Measurements from ENCODE around the gene RTN4IP1. TPM values are rescaled to one million over a fixed set of nuclear protein-coding genes. Genes with fewer than 3 reads are reported as not detected.

RTN4IP1 gene
- total RNA-seq, 2 donors from 2014 or later = 5.8 to 11.9 TPM

DNA sequence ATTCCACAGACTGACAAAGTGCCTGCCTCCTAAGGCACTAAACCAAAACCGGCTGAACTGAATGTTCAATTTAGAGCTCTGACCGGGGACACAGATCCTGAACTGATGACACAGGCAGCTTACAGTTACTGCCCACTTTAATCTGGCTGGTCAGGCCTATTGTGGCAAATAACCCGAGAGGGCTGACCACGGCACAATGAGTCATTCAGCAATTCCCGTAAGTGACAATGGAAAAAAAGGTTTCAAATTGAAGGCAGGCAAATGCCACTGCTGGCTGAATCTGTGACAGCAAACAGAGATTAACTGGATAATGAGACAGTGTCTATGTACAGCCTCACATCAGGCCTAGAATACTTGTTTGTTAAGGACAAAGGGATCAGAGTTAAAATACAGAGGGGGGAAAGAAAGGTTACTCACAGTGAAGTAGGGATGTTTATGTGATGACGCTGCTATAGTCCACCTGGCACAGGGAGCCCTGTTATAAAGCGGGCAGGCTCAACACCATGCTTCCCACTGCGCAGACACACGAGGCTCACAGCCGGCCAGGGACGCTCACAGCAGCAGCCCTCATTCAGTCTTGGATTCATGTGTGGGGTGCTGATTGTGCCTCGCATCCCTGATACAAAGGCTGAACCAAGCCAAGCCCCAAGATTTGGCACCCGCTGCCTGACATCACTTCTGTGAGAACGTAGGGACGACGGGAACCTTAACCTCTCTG, 54.4 kb downstream of the RTN4IP1 start:
- Histone ChIP-seq H3K27ac (no peak overlapping the region), H3K4me1 (no peaks in the 10 kb centered on the region), H3K27me3 (no peaks in the 10 kb centered on the region), H3K9me3 (no peaks in the 10 kb centered on the region), H3K4me3 (no peak overlapping the region), H3K36me3 (peaks cover 6% of the 10 kb centered on the region)
- TF ChIP-seq, protein P1, sequence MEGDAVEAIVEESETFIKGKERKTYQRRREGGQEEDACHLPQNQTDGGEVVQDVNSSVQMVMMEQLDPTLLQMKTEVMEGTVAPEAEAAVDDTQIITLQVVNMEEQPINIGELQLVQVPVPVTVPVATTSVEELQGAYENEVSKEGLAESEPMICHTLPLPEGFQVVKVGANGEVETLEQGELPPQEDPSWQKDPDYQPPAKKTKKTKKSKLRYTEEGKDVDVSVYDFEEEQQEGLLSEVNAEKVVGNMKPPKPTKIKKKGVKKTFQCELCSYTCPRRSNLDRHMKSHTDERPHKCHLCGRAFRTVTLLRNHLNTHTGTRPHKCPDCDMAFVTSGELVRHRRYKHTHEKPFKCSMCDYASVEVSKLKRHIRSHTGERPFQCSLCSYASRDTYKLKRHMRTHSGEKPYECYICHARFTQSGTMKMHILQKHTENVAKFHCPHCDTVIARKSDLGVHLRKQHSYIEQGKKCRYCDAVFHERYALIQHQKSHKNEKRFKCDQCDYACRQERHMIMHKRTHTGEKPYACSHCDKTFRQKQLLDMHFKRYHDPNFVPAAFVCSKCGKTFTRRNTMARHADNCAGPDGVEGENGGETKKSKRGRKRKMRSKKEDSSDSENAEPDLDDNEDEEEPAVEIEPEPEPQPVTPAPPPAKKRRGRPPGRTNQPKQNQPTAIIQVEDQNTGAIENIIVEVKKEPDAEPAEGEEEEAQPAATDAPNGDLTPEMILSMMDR (IDR thresholded peaks at IDR 0.05) = no peak
- DNase-seq (ENCODE audit: low spot score) = no peak

DNA sequence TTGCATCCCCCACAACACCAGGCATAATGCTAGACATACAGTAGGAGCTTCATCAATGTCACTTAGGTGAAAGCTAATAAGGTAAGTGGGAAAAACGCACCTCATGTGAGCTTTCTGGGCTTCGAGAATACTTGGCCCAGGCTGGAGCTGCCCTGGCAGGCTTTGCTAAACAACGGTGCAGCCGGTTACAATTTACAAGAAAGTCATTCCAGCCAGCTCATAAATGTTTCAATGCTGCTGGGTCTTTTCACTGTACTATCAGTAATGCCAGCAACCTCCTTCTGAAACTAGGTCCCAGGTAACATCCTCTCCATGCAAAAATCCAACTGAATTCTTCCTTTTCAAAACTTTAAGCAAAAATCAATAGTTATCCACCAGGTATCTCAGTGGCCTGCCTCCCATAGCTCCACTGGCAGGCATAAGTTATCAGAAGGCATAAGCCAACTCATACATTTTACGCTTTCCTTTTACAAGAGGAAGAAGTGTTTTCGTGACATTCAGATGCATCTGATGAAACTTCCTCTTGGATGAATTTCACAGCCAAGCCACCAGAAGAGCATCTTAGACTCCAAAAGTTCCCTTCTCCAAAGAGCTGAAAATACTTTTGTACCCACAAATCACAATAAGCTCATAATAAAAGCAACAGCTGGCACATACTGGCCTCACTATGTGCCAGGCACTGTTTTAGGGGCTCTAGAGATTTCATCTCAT, 56.3 kb downstream of the RTN4IP1 start:
- no peak overlapping the region for H3K27ac ChIP-seq
- no peak for DNase-seq (ENCODE audit: low spot score)

DNA sequence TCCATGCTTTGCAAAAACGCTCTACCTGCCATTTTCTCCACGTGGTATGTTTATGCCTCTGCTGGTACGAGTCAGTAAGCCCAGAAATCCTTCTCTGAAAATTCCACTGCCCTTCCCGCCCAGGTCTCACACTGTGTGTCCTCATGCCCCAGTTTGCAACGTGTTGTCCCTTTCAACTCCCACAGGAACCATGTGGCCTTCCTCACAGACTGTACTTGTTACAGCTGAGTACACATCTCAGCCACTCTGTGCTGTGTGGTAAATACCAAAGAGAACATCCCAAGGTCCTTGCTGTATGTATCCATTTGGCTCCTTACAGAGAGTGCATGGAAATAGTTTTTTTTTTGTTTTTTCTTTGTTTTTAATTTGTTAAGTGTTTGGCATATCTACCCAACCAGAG, 56.9 kb downstream of the RTN4IP1 start:
- Histone ChIP-seq H3K36me3 (peaks cover 6% of the 10 kb centered on the region), H3K9me3 (no peaks in the 10 kb centered on the region)

More for the DNA sequence above, 56.3 kb downstream of the RTN4IP1 start:
- H3K4me1 ChIP-seq = no peaks in the 10 kb centered on the region
- H3K4me3 ChIP-seq = no peak overlapping the region
- peaks cover 6% of the 10 kb centered on the region for H3K36me3 ChIP-seq
- H3K9me3 ChIP-seq = no peaks in the 10 kb centered on the region
- TF ChIP-seq, protein P1 (IDR thresholded peaks at IDR 0.05) = no peak
- no peaks in the 10 kb centered on the region for H3K27me3 ChIP-seq

DNA sequence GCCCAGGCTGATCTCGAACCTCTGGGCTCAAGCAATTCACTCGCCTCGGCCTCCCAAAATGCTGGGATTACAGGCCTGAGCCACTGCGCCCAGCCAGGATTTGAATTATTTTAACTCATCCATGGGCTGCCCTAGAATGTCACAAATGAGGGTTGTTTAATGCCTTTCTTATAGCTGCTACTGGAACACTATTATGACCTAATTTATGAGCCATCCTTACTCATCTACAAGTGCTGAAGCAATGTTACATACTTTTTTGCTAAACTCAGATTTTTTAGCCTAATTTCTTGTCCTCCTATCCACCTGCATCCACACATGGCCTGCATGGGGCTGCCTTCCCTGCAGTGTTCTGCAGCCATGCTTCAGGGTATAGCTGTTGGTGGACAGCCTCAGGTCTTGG, 59.9 kb downstream of the RTN4IP1 start:
- no peak for DNase-seq (ENCODE audit: low spot score)
- TF ChIP-seq, protein P1 (IDR thresholded peaks at IDR 0.05) = no peak
- no peak overlapping the region for H3K27ac ChIP-seq
- H3K27me3 ChIP-seq = no peaks in the 10 kb centered on the region
- H3K36me3 ChIP-seq = peaks cover 6% of the 10 kb centered on the region
- H3K9me3 ChIP-seq = no peaks in the 10 kb centered on the region
- H3K4me3 ChIP-seq = no peak overlapping the region
- no peaks in the 10 kb centered on the region for H3K4me1 ChIP-seq

More for the DNA sequence above, 56.9 kb downstream of the RTN4IP1 start:
- Histone ChIP-seq H3K4me1 (no peaks in the 10 kb centered on the region), H3K27ac (no peak overlapping the region), H3K27me3 (no peaks in the 10 kb centered on the region), H3K4me3 (no peak overlapping the region)
- no peak for DNase-seq (ENCODE audit: low spot score)
- TF ChIP-seq, protein P1 (IDR thresholded peaks at IDR 0.05) = no peak

DNA sequence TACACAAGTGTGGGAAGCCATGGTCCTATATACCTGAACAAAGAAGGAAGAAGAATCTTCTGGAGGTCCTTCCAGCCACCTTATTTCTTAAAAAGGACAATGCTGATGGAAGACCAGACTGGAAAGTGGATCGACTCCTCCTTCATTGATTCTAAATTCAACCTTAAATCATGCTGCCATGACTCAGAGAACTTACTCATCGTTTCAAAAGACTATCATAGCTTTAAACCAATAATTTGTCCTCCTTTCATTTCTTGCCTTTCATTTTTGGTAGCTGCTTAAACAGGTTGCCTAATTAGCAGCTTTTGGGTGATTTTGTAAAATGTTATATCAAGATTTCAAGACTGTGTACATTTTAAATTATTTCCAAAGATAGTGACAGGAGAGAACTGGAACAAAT, 60.8 kb downstream of the RTN4IP1 start:
- DNase-seq (ENCODE audit: low spot score) = no peak
- H3K4me1 ChIP-seq = no peaks in the 10 kb centered on the region
- H3K27me3 ChIP-seq = no peaks in the 10 kb centered on the region
- peaks cover 6% of the 10 kb centered on the region for H3K36me3 ChIP-seq
- no peak overlapping the region for H3K27ac ChIP-seq
- no peak overlapping the region for H3K4me3 ChIP-seq
- TF ChIP-seq, protein P1 (IDR thresholded peaks at IDR 0.05) = no peak
- no peaks in the 10 kb centered on the region for H3K9me3 ChIP-seq
